ENCODE results near the gene ABHD5. TPM values are rescaled to one million over a fixed set of nuclear protein-coding genes. Genes with fewer than 3 reads are reported as not detected.

The ABHD5 gene
- total and polyA plus RNA-seq, 2 of the 13 experiments (the other 11 are each of a cell fraction or from before 2014, with no cell fraction given) = 4.5 to 13.3 TPM

DNA sequence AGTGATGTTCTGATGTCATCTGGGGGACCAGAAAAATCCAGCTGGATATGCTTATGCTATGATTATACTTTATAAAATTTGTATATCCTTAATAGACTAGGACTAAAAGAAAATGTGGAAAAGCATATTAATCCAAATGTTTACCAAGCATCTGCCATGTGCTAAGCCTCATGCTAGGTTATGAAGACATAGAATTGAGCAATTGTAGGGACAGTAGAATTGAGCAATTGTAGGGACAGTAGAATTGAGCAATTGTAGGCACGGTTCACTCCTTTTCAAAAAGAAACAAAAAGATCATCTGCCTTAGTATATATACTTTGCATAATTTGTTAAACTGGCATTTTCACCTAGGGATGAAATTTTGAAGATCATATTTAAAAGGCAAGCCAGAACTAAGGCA, 18.3 kb downstream of the ABHD5 start (continued):
- TF ChIP-seq ZBTB40 (IDR thresholded peaks at IDR 0.05) = no peak
- no peak for TF ChIP-seq ZBTB40 (CRISPR knock-in tag; IDR thresholded peaks at IDR 0.05)
- TF ChIP-seq ZNF563 (CRISPR knock-in tag; IDR thresholded peaks at IDR 0.05) = no peak
- peak; percentile 38; the same call in 1 of the 2 replicates for TF ChIP-seq RXRB (CRISPR knock-in tag; IDR thresholded peaks at IDR 0.05; ENCODE audit: borderline replicate concordance)
- TF ChIP-seq, protein P1, sequence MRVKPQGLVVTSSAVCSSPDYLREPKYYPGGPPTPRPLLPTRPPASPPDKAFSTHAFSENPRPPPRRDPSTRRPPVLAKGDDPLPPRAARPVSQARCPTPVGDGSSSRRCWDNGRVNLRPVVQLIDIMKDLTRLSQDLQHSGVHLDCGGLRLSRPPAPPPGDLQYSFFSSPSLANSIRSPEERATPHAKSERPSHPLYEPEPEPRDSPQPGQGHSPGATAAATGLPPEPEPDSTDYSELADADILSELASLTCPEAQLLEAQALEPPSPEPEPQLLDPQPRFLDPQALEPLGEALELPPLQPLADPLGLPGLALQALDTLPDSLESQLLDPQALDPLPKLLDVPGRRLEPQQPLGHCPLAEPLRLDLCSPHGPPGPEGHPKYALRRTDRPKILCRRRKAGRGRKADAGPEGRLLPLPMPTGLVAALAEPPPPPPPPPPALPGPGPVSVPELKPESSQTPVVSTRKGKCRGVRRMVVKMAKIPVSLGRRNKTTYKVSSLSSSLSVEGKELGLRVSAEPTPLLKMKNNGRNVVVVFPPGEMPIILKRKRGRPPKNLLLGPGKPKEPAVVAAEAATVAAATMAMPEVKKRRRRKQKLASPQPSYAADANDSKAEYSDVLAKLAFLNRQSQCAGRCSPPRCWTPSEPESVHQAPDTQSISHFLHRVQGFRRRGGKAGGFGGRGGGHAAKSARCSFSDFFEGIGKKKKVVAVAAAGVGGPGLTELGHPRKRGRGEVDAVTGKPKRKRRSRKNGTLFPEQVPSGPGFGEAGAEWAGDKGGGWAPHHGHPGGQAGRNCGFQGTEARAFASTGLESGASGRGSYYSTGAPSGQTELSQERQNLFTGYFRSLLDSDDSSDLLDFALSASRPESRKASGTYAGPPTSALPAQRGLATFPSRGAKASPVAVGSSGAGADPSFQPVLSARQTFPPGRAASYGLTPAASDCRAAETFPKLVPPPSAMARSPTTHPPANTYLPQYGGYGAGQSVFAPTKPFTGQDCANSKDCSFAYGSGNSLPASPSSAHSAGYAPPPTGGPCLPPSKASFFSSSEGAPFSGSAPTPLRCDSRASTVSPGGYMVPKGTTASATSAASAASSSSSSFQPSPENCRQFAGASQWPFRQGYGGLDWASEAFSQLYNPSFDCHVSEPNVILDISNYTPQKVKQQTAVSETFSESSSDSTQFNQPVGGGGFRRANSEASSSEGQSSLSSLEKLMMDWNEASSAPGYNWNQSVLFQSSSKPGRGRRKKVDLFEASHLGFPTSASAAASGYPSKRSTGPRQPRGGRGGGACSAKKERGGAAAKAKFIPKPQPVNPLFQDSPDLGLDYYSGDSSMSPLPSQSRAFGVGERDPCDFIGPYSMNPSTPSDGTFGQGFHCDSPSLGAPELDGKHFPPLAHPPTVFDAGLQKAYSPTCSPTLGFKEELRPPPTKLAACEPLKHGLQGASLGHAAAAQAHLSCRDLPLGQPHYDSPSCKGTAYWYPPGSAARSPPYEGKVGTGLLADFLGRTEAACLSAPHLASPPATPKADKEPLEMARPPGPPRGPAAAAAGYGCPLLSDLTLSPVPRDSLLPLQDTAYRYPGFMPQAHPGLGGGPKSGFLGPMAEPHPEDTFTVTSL (CRISPR knock-in tag; IDR thresholded peaks at IDR 0.05; ENCODE audit: borderline replicate concordance) = peak; percentile 57; the same call in 1 of the 2 replicates
- TF ChIP-seq SKI (IDR thresholded peaks at IDR 0.05; ENCODE audit: partially characterized antibody) = no peak
- TF ChIP-seq MZF1 (CRISPR knock-in tag; IDR thresholded peaks at IDR 0.05; ENCODE audit: borderline replicate concordance) = no peak
- peak; percentile 22; the same call in 1 of the 2 replicates for TF ChIP-seq SALL1 (CRISPR knock-in tag; IDR thresholded peaks at IDR 0.05)
- TF ChIP-seq HMGA1 (CRISPR knock-in tag; conservative IDR thresholded peaks at IDR 0.05) = no peak
- no peak for TF ChIP-seq ZNF605 (CRISPR knock-in tag; IDR thresholded peaks at IDR 0.05)
- no peak for TF ChIP-seq PHF5A (CRISPR knock-in tag; IDR thresholded peaks at IDR 0.05; ENCODE audit: low read depth, unreplicated experiment)
- no peak for TF ChIP-seq ZFP37 (CRISPR knock-in tag; IDR thresholded peaks at IDR 0.05; ENCODE audit: borderline replicate concordance)

Measured in HepG2 (cell line).